Measurements from ENCODE around the gene ENGASE. TPM values are rescaled to one million over a fixed set of nuclear protein-coding genes. Genes with fewer than 3 reads are reported as not detected.
"Not testable (repeated sequence)": the region's sequence is repeated elsewhere in the genome, so short reads cannot be mapped to it uniquely, and the experiment has no call there.

The ENGASE gene
- total and polyA plus RNA-seq, 3 donors from 2014 or later: 20.3 to 48.5 (median 34.9) TPM

- H3K27me3 ChIP-seq: no peaks in the 10 kb centered on the region
- TF ChIP-seq CTCF (IDR thresholded peaks at IDR 0.05) (no peak), POLR2A (IDR thresholded peaks at IDR 0.05) (no peak)
- H3K9me3 ChIP-seq: no peaks in the 10 kb centered on the region
- H3K4me1 ChIP-seq: peaks cover 49% of the 10 kb centered on the region
- 43 to 71% methylated on average over 3 to 16 of the region's 16 CpGs for WGBS, 2 donors
- no peak overlapping the region for H3K4me3 ChIP-seq
- H3K36me3 ChIP-seq (ENCODE audit: low read depth, missing control alignments): no peaks in the 10 kb centered on the region
- no peak overlapping the region for H3K27ac ChIP-seq
- DNase-seq: no peak
- intact Hi-C loops (cut with DNase I; ENCODE audit: low total_unique reads): no loop called here
These were observed 46.6 kb upstream of the ENGASE start for GRCh38 chr17:79027925-79028491.

- TF ChIP-seq CTCF (IDR thresholded peaks at IDR 0.05) (peak in 1 of 3 experiments; percentile 6), POLR2A (IDR thresholded peaks at IDR 0.05) (no peak)
- Histone ChIP-seq H3K4me1 (peaks cover 45% of the 10 kb centered on the region), H3K36me3 (ENCODE audit: low read depth, missing control alignments) (no peaks in the 10 kb centered on the region), H3K27ac (no peak overlapping the region), H3K4me3 (no peak overlapping the region), H3K27me3 (no peaks in the 10 kb centered on the region), H3K9me3 (no peaks in the 10 kb centered on the region)
- 80 to 86% methylated on average over 12 to 17 of the region's 17 CpGs for WGBS, 2 donors
- DNase-seq: no peak
- intact Hi-C loops (cut with DNase I; ENCODE audit: low total_unique reads): no loop called here
These were observed 45.9 kb upstream of the ENGASE start for GRCh38 chr17:79028496-79029326.

GRCh38 chr17:79029327-79030009, 45.2 kb upstream of the ENGASE start:
- intact Hi-C loops (cut with DNase I; ENCODE audit: low total_unique reads): no loop called here
- TF ChIP-seq CTCF (IDR thresholded peaks at IDR 0.05): no peak
- no peak for TF ChIP-seq POLR2A (IDR thresholded peaks at IDR 0.05)
- H3K36me3 ChIP-seq (ENCODE audit: low read depth, missing control alignments): no peaks in the 10 kb centered on the region
- no peaks in the 10 kb centered on the region for H3K9me3 ChIP-seq
- no peak for DNase-seq
- 92 to 94% methylated on average over 15 to 16 of the region's 16 CpGs for WGBS, 2 donors
- H3K4me1 ChIP-seq: peaks cover 46% of the 10 kb centered on the region
- H3K27ac ChIP-seq: no peak overlapping the region
- H3K4me3 ChIP-seq: no peak overlapping the region
- no peaks in the 10 kb centered on the region for H3K27me3 ChIP-seq

- intact Hi-C loops (cut with DNase I; ENCODE audit: low total_unique reads); H3K36me3 ChIP-seq (ENCODE audit: low read depth, missing control alignments); H3K9me3 ChIP-seq; H3K4me3 ChIP-seq; H3K27ac ChIP-seq; H3K27me3 ChIP-seq; DNase-seq: not testable (repeated sequence)
- peaks cover 39% of the 10 kb centered on the region for H3K4me1 ChIP-seq
- 89 to 91% methylated on average over 12 of the region's 12 CpGs for WGBS, 2 donors
These were observed 44.0 kb upstream of the ENGASE start for GRCh38 chr17:79030636-79031035.

All from testis (tissue), 3 donors.